SH-SY5Y (cell line): ENCODE results near the gene IGFBP5.

Source experiments
- GATA2 ChIP-seq: IDR thresholded peaks from 2 replicates; pipeline ENCODE4 v1.6.1; 2011; ENCODE audit warnings: mild to moderate bottlenecking, low read depth, low read length
- GATA3 ChIP-seq: IDR thresholded peaks from 2 replicates; pipeline ENCODE4 v1.6.1; 2011; ENCODE audit warnings: low read depth, mild to moderate bottlenecking, low read length, moderate library complexity

- TF ChIP-seq GATA3: no peak
- TF ChIP-seq GATA2: no peak
These were observed 28.7 kb downstream of the IGFBP5 start for GRCh38 chr2:216666461-216667233.
